Regular cardiac myocyte (primary cell): ENCODE measurements around the gene RAB4B. TPM values are rescaled to one million over a fixed set of nuclear protein-coding genes. Genes with fewer than 3 reads are reported as not detected.

Experiments
- total RNA-seq: library from RNA; depleted of rRNA; stranded (reverse); fragments of >200 nt; gene quantifications from 2 replicates; pipeline ENCODE4 v1.2.3, GENCODE V29; 2014

RAB4B gene, protein sequence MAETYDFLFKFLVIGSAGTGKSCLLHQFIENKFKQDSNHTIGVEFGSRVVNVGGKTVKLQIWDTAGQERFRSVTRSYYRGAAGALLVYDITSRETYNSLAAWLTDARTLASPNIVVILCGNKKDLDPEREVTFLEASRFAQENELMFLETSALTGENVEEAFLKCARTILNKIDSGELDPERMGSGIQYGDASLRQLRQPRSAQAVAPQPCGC
- total RNA-seq, result 6.5 and 9.2 TPM in 2 replicates

DNA sequence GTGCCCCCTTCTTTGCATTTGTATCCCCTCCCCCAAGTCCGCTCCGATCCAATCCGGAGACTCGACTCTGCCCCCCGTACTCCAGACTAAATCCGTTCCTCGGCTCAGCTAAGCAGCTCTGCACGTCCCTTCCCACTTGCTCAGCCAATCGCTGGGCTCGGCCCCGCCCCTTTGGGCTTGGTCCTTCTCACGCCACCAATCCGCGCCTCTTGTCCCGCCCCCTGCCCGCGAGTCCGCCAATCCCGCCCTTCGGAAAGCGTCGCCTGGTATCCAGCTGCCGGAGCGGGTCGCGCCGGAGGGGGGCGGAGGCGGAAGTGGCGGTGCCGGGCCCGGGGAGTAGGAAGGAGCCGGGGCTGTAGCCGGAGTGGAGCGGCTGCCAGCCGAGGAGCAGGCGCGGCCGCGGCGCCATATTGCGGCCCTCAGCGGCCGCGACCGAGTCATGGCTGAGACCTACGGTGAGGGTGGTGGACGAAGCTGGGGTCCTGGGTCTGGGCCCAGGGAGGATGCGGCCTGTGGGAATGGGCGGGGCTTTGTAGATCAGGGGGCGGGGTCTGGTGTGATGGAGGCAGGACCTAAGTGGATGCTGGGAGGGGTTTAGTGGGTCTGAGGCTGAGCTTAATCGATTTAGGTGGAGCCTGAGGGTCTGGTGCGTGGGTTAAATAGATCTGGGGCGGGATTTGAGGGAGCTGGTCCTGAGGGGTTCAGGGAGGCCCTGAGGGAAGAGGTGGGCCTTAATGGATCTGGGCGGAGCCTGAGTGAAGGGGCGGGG is at the start of gene RAB4B:
TSS of gene RAB4B (plus strand) at position 311 of the 769 bp plus-strand sequence. CDS start at position 440, 129 bp downstream.

DNA sequence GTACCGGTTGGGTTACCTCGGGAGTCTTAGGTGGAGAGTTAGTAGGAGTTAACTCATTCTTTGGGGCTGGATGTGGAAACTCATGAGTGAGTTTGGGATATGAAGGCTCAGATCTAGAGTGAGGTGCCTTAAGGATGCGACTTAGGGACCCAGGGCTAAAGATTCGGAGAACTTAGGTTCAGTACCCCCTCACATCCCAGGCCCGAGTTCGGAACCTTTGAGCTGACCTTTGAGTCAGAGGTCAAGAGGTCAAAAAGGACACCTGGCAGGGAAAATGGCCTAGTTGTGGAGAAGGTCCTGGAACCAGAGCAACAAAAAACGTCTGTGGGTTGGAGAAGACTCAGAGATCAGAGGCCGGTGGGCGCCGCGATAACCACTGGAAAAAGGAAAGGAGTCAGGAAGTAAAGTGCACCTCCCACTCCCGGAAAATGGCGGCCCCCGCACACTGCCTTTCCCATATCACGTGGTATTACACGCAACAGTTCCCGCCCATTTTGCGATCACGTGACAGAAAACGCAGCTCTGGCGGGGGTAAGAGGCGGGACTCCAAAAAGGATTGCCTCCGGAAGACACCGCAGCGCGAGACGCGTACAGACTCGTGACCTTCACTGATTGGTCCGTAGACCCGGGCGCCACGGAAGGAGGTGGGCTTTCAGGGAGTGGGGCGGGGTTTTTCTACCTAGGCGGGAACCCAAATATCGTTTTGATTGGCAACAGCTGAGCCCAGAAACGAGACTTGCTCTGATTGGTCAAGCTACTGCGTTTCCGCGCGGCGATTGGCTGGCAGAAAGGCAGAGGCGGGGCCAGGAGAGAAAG is 27.8 kb upstream of the RAB4B start, which contains the start of gene ACTMAP:
TSS of gene ACTMAP (minus strand) at position 420 of the 816 bp plus-strand sequence. CDS start 674 bp downstream, outside the sequence.

DNA sequence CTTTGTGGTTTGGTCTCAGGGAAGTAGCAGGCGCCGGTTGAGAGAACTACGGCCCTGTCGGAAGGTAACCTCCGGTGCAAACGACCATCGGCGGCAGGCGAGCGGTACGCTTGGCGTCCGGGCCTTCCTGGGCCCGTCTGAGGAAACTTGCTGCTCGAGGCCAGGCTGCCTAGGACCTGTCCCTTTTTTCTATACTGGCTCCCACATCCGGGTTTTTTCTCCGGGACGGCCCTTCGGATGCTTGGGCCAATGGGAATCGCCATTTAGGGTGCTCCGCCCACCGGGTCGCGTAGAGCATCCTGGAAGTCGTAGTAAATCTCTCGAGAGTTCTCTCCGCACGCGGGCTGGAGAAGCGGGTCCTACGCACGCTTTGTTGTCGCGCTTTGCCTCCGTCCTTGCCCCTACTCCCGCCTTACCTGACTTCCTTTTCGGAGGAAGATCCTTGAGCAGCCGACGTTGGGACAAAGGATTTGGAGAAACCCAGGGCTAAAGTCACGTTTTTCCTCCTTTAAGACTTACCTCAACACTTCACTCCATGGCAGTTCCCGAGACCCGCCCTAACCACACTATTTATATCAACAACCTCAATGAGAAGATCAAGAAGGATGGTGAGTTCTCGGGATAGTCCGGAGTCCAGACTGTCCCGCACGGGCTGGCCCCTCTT is 27.0 kb upstream of the RAB4B start, which contains the start of gene SNRPA:
TSS of gene SNRPA (plus strand) at position 330 of the 664 bp plus-strand sequence. CDS start at position 536, 206 bp downstream.

DNA sequence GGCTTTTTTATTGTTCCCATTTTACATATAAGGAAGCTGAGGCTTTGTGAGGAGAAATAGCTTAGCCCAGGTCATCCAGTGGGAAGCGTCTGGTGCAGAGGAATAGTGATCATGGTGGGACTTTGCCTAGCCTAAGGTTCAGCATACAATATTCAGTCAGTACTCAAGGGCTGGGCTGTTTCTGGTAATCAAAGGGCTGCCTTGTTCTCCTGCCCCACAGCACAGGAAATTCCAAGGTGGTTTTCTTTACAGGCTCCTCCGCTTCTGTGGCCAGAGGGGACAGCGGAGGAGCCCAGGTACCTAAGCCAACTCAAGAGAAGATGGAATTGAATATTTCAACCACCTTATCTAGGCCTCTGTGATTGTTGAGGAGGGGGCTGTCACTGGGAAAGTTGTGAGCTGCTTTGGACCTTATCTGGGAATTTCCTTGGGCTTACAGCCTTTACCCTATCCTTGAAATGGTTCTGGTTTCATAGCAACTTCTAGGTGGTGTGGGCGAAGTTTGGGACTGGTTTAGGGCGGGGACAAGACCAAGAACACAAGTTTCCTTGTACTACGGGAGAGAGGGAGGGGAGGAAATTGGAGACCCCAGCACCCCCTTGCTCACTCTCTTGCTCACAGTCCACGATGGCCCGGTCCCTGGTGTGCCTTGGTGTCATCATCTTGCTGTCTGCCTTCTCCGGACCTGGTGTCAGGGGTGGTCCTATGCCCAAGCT is 3.0 kb upstream of the RAB4B start, which contains the start of gene MIA:
TSS of gene MIA (plus strand) at position 606 of the 716 bp plus-strand sequence. CDS start at position 628, 22 bp downstream.

DNA sequence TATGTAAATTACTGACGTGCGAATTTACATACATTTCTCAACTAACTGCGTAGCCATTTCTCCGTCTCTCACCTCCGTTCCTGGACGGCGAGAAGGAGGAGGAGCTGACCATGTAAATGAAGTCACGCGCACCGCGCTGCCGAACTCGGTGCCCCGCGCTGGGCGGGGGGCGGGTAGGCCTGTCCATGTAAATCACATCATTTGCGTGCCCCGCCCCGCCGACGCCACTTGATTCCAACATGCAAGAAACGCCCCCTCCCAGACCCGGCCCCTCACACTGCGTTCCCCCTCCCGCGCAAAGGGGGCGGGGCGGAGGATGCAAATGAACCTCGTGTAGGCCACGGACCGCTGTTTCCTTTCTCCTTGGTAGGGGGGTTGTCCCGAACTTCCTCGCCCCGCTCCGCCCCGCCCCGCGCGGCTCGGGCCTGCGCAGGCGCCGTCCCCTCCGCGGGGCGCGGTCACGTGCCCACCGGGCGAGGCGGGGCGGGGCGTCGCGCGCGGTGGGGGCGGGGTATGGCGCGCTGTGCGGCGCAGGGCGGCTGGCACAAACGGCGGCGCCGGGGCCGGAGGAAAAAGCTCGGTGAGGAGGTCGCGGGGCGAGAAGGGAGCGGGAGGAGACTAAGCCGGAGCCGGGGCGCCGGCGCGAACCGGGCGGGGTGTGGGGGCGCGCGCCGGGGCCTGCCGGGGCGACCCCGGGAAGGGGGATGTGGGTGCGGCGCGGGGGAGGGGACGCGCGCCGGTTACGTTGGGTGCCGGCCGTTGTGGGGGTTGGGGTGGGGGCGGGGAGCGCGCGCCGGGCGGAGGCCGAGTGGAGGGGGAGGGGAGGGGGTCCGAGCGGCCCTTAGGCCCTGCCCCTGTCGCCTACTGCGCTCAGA is 20.9 kb downstream of the RAB4B start, which contains the start of gene EGLN2:
TSS of gene EGLN2 (plus strand) at position 509 of the 875 bp plus-strand sequence. CDS start 1,382 bp downstream, outside the sequence.

Other genes with a start within 250 kb of the RAB4B start
- gene SHKBP1, start 201.4 kb upstream of the RAB4B start, total RNA-seq, result 18.6 and 33.0 TPM in 2 replicates
- 6.8 and 7.1 TPM in 2 replicates for gene LTBP4, start 176.9 kb upstream of the RAB4B start, total RNA-seq
- gene NUMBL, start 87.6 kb upstream of the RAB4B start, total RNA-seq, result 21.7 and 22.8 TPM in 2 replicates
- 30.7 and 31.9 TPM in 2 replicates for gene COQ8B, start 61.4 kb upstream of the RAB4B start, total RNA-seq
- gene ITPKC, start 61.1 kb upstream of the RAB4B start, total RNA-seq, result 10.7 and 12.1 TPM in 2 replicates
- gene ACTMAP, start 27.8 kb upstream of the RAB4B start, total RNA-seq, result 0.56 and 0.96 TPM in 2 replicates
- gene SNRPA, start 27.0 kb upstream of the RAB4B start, total RNA-seq, result 17.8 and 27.4 TPM in 2 replicates
- 0.85 TPM in 1 of 2 replicates, not detected in the other for gene MIA, start 2.7 kb upstream of the RAB4B start, total RNA-seq
- 63.1 and 84.5 TPM in 2 replicates for gene EGLN2, start 20.9 kb downstream of the RAB4B start, total RNA-seq
- gene CYP2A6, start 72.2 kb downstream of the RAB4B start, total RNA-seq, result not detected in 2 replicates
- gene CYP2A7, start 104.0 kb downstream of the RAB4B start, total RNA-seq, result not detected in 2 replicates
- not detected in 2 replicates for gene CYP2B6, start 213.0 kb downstream of the RAB4B start, total RNA-seq